GM12872 (cell line): ENCODE data around the gene AFMID.

Experiments
- CTCF ChIP-seq: IDR thresholded peaks from 3 replicates; pipeline ENCODE4 v1.5.1; 2011; ENCODE audit warnings: low read depth, mild to moderate bottlenecking, low read length, moderate library complexity; ENCODE audit not compliant: insufficient read depth

Gene AFMID

GRCh38 chr17:78186692-78187595 is at the start of gene AFMID, which contains the start of gene TK1:
Gene AFMID (plus strand): TSS chr17:78187362. CDS start chr17:78187371, 9 bp downstream.
Gene TK1 (minus strand): TSS chr17:78187052. CDS start chr17:78186994, 58 bp downstream.
- TF ChIP-seq CTCF, result 0 out of 3 replicates have a peak, but pooled peaks have one; percentile 26

- TF ChIP-seq CTCF, result peak; percentile 83
These were observed 49.6 kb upstream of the AFMID start for GRCh38 chr17:78137392-78138203.

- no peak for TF ChIP-seq CTCF
These were observed 48.7 kb upstream of the AFMID start for GRCh38 chr17:78138204-78139060.

GRCh38 chr17:78140169-78141051 is 46.8 kb upstream of the AFMID start:
- TF ChIP-seq CTCF, result no peak

- no peak for TF ChIP-seq CTCF
These were observed 45.6 kb upstream of the AFMID start for GRCh38 chr17:78141437-78142118.
